ENCODE measurements around the gene DRP2. TPM values are rescaled to one million over a fixed set of nuclear protein-coding genes. Genes with fewer than 3 reads are reported as not detected.
A peak's percentile ranks its signal among the peaks of the same experiment; 100 is the strongest.

The DRP2 gene
- total and polyA plus RNA-seq, 7 donors = 0.48 to 7.1 (median 5.3) TPM; not detected in 1

DNA sequence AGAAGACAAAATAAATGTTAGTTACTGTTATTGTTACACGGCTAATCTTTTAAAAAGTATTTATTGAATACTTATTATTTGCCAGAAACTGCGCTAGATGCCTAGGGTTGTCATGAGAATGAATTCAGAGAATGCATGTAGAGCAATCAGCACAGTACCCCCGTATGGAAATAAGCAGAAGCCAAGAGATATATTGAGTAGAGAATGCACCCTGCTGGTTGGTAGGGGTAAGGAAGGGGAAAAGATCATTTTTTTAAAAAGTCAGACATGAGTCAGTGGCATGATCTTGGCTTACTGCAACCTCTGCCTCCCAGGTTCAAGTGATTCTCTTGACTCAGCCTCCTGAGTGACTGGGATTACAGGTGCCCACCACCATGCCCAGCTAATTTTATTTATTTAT lies 13.1 kb upstream of the DRP2 start:
- no peak for TF ChIP-seq EP300 (IDR thresholded peaks at IDR 0.05)
- TF ChIP-seq POLR2AphosphoS5 (IDR thresholded peaks at IDR 0.05) = no peak
- TF ChIP-seq CTCF (IDR thresholded peaks at IDR 0.05) = peak in 2 of 4 experiments; percentile 25 to 45
- no peak for TF ChIP-seq POLR2A (IDR thresholded peaks at IDR 0.05)
- intact Hi-C loops (cut with DNase I) = loop anchor here (5.0 kb wide), 3 partner anchors 109 to 154 kb away; partner anchors contain the start of genes CENPI, TMEM35A and TRMT2B
- peaks cover 0 to 40% (median 10%) of the 10 kb centered on the region in 4 donors for H3K4me1 ChIP-seq
- no peaks in the 10 kb centered on the region for H3K27me3 ChIP-seq
- H3K4me3 ChIP-seq = no peak overlapping the region
- DNase-seq = no peak
- 41 to 52% methylated on average over 3 of the region's 3 CpGs for WGBS, 2 donors
- H3K27ac ChIP-seq = peak overlapping the region in 1 of 4 donors; percentile 64
- no peaks in the 10 kb centered on the region for H3K36me3 ChIP-seq
- no peaks in the 10 kb centered on the region for H3K9me3 ChIP-seq

GRCh38 chrX:101208152-101208905 lies 11.3 kb upstream of the DRP2 start:
- no peaks in the 10 kb centered on the region for H3K36me3 ChIP-seq
- 54 to 83% methylated on average over 4 of the region's 4 CpGs for WGBS, 2 donors
- peak overlapping the region in 3 of 4 donors; percentile 42 to 64 (median 54) for H3K27ac ChIP-seq
- TF ChIP-seq POLR2A (IDR thresholded peaks at IDR 0.05) (no peak), POLR2AphosphoS5 (IDR thresholded peaks at IDR 0.05) (no peak), EP300 (IDR thresholded peaks at IDR 0.05) (no peak), CTCF (IDR thresholded peaks at IDR 0.05) (no peak)
- peaks cover 0 to 38% (median 13%) of the 10 kb centered on the region in 4 donors for H3K4me1 ChIP-seq
- no peak overlapping the region for H3K4me3 ChIP-seq
- no peaks in the 10 kb centered on the region for H3K9me3 ChIP-seq
- H3K27me3 ChIP-seq = no peaks in the 10 kb centered on the region
- no peak for DNase-seq
- intact Hi-C loops (cut with DNase I) = loop anchor here (5.0 kb wide), 3 partner anchors 111 to 156 kb away; partner anchors contain the start of genes CENPI, TMEM35A and TRMT2B

- Histone ChIP-seq H3K9me3 (no peaks in the 10 kb centered on the region), H3K4me1 (peaks cover 0 to 31% (median 13%) of the 10 kb centered on the region in 4 donors), H3K4me3 (no peak overlapping the region), H3K27ac (peak overlapping the region in 1 of 4 donors; percentile 6), H3K27me3 (no peaks in the 10 kb centered on the region), H3K36me3 (no peaks in the 10 kb centered on the region)
- TF ChIP-seq POLR2AphosphoS5 (IDR thresholded peaks at IDR 0.05) (no peak), CTCF (IDR thresholded peaks at IDR 0.05) (no peak), EP300 (IDR thresholded peaks at IDR 0.05) (no peak), POLR2A (IDR thresholded peaks at IDR 0.05) (no peak)
- no peak for DNase-seq
- intact Hi-C loops (cut with DNase I) = no loop called here
- 85 to 93% methylated on average over 1 of the region's 1 CpG for WGBS, 2 donors
Observed at GRCh38 chrX:101210630-101211029, 9.0 kb upstream of the DRP2 start.

DNA sequence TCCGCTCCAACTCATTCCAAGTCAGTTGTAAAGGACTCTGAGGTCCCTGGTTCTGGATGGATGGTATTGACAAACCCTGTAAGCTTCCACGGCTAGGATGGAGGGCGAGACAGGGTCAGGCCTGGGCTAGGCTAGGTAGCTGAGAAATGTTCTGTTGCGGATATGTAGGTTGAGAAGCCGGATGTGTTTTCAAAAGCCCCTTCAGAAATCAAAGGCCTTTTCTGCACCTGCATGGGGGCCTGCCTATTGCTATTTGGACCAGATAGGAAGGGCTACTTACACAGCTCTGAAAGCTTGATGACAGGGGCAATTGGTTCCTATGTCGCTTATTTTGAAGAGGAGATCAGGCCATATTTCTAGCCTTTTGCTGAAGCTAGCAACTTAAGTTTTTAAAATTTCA lies 1.9 kb upstream of the DRP2 start:
- Histone ChIP-seq H3K27ac (no peak overlapping the region), H3K27me3 (no peaks in the 10 kb centered on the region), H3K4me3 (no peak overlapping the region), H3K36me3 (no peaks in the 10 kb centered on the region), H3K9me3 (no peaks in the 10 kb centered on the region), H3K4me1 (no peaks in the 10 kb centered on the region)
- no peak for DNase-seq
- TF ChIP-seq EP300 (IDR thresholded peaks at IDR 0.05) (no peak), POLR2A (IDR thresholded peaks at IDR 0.05) (no peak), POLR2AphosphoS5 (IDR thresholded peaks at IDR 0.05) (no peak), CTCF (IDR thresholded peaks at IDR 0.05) (no peak)
- WGBS, 2 donors = 82 to 96% methylated on average over 6 of the region's 6 CpGs
- intact Hi-C loops (cut with DNase I) = no loop called here
